Measurements from ENCODE around the gene NFATC2IP. TPM values are rescaled to one million over a fixed set of nuclear protein-coding genes. Genes with fewer than 3 reads are reported as not detected.

Gene NFATC2IP
- total and polyA plus RNA-seq, 9 of the 15 experiments (the other 6 are each of a cell fraction or from before 2014, with no cell fraction given) = 15.6 to 106 (median 46.9) TPM

- TF ChIP-seq REST (IDR thresholded peaks at IDR 0.05; ENCODE audit: borderline replicate concordance) (no peak), REST (CRISPR knock-in tag; IDR thresholded peaks at IDR 0.05; ENCODE audit: low read depth) (no peak), U2AF1 (optimal IDR thresholded peaks at IDR 0.05; ENCODE audit: low read depth, low read length) (no peak), KDM4B (IDR thresholded peaks at IDR 0.05; ENCODE audit: borderline replicate concordance in 2 of 2, low read depth in 1 of 2) (no peak), POLR2H (tag; IDR thresholded peaks at IDR 0.05; ENCODE audit: low read depth) (peak; percentile 50; the same call in 1 of the 2 replicates), ZC3H11A (IDR thresholded peaks at IDR 0.05; ENCODE audit: low read depth, low read length) (no peak), AFF1 (IDR thresholded peaks at IDR 0.05; ENCODE audit: low read depth in 1 of 2, partially characterized antibody in 2 of 2) (peak in 1 of 2 experiments; percentile 63), HCFC1 (IDR thresholded peaks at IDR 0.05; ENCODE audit: low read depth, low read length) (peak; percentile 13; the same call in 1 of the 2 replicates), E2F4 (CRISPR knock-in tag; IDR thresholded peaks at IDR 0.05; ENCODE audit: low read depth) (no peak; the same call in 1 of the 2 replicates), GATAD2B (IDR thresholded peaks at IDR 0.05; ENCODE audit: borderline replicate concordance) (no peak)
Observed at GRCh38 chr16:28935924-28936783, 14.6 kb upstream of the NFATC2IP start (continued).

Data from K562 (cell line).